Measurements from ENCODE around the gene MMAB. TPM values are rescaled to one million over a fixed set of nuclear protein-coding genes. Genes with fewer than 3 reads are reported as not detected.

MMAB gene
- total RNA-seq, 1 experiment from 2014 or later: 34.9 TPM

- Histone ChIP-seq H3K9me2 (ENCODE audit: insufficient read depth) (no peaks in the 10 kb centered on the region), H4K20me1 (ENCODE audit: insufficient read depth) (no peaks in the 10 kb centered on the region), H3K4me1 (ENCODE audit: control insufficient read depth in 1 of 2, insufficient read depth in 2 of 2, low read length in 2 of 2) (no peaks in the 10 kb centered on the region), H3K27ac (ENCODE audit: low read depth, low read length) (no peak overlapping the region), H3K36me3 (ENCODE audit: control insufficient read depth in 1 of 2, insufficient read depth in 2 of 2, low read length in 2 of 2) (no peaks in the 10 kb centered on the region), H3K4me2 (ENCODE audit: low read length) (no peak overlapping the region), H3K4me3 (replicated peaks in 1 of 2; ENCODE audit: low read depth in 1 of 2, low read length in 2 of 2) (no peak overlapping the region), H3K9me3 (ENCODE audit: control insufficient read depth in 1 of 2, insufficient read depth in 1 of 2, low read depth in 1 of 2, low read length in 2 of 2) (no peaks in the 10 kb centered on the region), H3K27me3 (ENCODE audit: insufficient read depth, low read length) (peaks cover 24% of the 10 kb centered on the region; the same call in 1 of the 2 replicates), H3K9ac (ENCODE audit: low read length) (no peak overlapping the region), H3K79me2 (ENCODE audit: insufficient read depth, low read length) (no peaks in the 10 kb centered on the region), H2AFZ (ENCODE audit: low read depth, low read length, poor library complexity, severe bottlenecking) (no peak overlapping the region)
- RAD21 ChIA-PET (ENCODE audit: low non-redundant PET in 1 of 2, low total read pairs in 2 of 2, uncharacterized antibody in 2 of 2, unreplicated experiment in 2 of 2): no interaction called here
- TF ChIP-seq ZFX (IDR thresholded peaks at IDR 0.05) (no peak), REST (IDR thresholded peaks at IDR 0.05; ENCODE audit: low read depth) (no peak), CTCF (IDR thresholded peaks at IDR 0.05 in 2 of 3, conservative IDR thresholded peaks at IDR 0.05 in 1 of 3; ENCODE audit: borderline replicate concordance in 1 of 3, insufficient read depth in 1 of 3, low read depth in 2 of 3, low read length in 2 of 3) (no peak), ELF1 (IDR thresholded peaks at IDR 0.05; ENCODE audit: borderline replicate concordance, low read depth) (no peak), POLR2AphosphoS5 (IDR thresholded peaks at IDR 0.05; ENCODE audit: low read depth, low read length) (no peak), EZH2 (IDR thresholded peaks at IDR 0.05) (no peak)
- POLR2A ChIA-PET: no interaction called here
- ATAC-seq (no peak), DNase-seq (ENCODE audit: low read depth, low spot score) (no peak)
- CTCF ChIA-PET: no interaction called here
- intact Hi-C loops (cut with micrococcal nuclease): no loop called here
- no TSS peak for BruUV-seq (replicated peaks)
Observed at GRCh38 chr12:109552971-109553370, 20.3 kb downstream of the MMAB start.
